Measurements from ENCODE around the gene RASGRP2.
A peak's percentile ranks its signal among the peaks of the same experiment; 100 is the strongest.

Gene RASGRP2

GRCh38 chr11:64755681-64756361 lies 11.9 kb upstream of the RASGRP2 start:
- no peak for DNase-seq

GRCh38 chr11:64754919-64755662 lies 11.1 kb upstream of the RASGRP2 start:
- no peak for DNase-seq

GRCh38 chr11:64754124-64754918 lies 10.4 kb upstream of the RASGRP2 start:
- DNase-seq, result no peak

GRCh38 chr11:64753380-64754123 lies 9.6 kb upstream of the RASGRP2 start:
- no peak for DNase-seq

DNA sequence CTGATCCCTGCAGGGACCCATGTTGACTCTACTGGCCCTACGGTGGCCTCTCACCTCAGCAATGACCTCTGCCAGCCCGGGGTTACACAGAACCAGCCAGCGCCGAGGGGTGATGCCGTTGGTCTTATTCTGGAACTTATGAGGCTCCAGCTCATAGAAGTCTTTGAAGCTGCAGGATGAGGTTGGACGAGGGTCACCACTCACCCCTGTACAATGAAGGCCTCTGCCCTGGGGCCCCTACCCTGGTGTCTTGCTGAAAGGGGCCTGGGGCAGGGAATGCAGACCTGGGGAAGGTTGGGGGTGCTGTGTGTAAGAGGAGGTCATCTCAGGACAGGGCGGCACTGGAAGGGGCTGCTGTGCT lies 9.1 kb upstream of the RASGRP2 start:
- DNase-seq, result no peak

- DNase-seq, result no peak
Measured at GRCh38 chr11:64752175-64752970, 8.4 kb upstream of the RASGRP2 start.

- DNase-seq, result no peak
Measured at GRCh38 chr11:64751580-64751979, 7.6 kb upstream of the RASGRP2 start.

- DNase-seq, result no peak
Measured at GRCh38 chr11:64751136-64751535, 7.2 kb upstream of the RASGRP2 start.

GRCh38 chr11:64750361-64751054 lies 6.6 kb upstream of the RASGRP2 start:
- DNase-seq, result no peak

DNA sequence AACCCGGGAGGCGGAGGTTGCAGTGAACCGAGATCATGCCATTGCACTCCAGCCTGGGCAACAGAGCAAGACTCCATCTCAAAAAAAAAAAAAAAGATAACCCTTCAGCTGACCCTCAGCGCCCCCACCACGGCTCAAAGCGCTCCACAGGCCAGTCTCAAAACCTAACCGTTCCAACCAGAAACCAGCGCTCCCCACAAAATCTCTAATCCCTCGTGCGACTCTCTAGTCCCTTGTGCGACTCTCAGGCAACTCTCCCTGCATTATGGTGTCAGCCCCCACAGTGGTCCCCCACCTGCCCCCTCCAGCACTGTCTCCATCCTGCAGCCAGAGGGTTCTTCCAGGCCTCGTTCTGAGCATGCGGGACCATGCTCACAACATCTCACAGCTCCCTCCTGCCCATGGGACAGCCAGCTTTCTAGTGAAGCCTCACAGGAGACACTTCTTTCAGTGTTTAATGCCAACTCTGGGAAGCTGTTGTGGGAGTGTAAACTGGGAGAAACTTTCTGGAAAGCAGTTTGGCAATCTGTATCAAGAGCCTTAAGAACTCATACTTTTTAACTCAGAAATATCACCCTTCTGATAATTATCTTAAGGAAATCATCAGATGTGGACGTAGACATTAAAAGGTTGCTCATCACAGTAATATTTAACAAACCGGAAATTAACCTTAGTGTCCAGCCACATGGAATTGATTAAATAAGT lies 4.2 kb upstream of the RASGRP2 start:
- no peak for DNase-seq

DNA sequence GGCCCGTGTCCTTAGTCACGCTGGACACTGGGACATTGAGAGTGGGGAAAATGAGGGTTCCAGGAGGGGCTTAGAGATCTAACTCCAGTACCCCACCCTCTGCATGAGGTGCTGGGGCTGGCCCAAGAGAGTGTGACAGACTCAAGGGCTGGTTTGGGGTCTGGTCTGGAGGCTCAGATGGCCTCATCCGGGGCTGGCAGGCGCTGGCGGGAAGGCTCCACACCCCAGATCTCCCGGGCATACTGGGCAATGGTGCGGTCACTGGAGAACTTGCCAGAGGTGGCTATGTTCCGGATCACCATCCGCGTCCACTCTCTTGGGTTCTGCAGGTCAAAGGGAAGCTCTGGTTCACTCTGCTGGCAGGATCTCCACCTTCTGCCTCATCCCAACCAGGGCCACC lies 2.5 kb upstream of the RASGRP2 start:
- no peak for DNase-seq

DNA sequence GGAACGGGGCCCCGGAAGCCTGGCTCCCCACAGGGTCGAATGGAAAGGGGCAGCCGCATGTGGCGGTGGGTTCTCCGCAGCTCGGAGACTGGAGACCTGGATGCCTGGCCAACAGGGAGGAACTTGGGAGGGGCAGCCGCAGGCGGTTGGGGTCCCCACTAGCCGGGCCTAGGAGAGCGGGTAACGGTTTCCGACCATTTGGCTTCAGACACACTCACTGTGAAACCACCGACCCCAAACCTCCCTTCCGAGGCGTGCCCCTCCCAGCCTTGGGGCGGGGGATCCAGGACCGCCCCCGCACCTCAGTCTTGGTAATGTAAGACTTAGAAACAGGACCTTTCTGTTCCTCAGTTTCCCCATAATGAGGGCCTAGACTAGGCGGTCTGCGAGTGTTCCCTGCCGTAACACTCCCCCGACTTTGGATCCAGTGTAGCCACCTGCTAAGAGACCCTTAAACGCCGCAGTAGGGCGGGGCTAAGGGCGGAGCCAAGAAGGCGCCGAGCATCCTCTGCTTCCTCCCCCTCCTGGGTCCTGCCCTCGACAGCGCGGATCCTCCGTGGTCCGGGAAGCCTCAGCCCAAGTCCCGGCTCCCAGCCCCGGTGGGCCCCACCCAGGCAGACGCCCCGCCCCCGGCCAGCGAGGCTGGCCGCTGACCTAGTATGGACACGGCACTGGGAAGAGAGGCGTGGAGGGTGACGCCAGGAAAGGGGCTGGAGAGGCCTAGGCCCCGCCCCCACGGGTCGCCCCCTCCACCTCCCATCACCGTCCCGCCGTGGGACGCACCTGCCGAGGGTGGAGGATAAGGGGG lies 1.8 kb upstream of the RASGRP2 start:
- DNase-seq, result peak; percentile 81

DNA sequence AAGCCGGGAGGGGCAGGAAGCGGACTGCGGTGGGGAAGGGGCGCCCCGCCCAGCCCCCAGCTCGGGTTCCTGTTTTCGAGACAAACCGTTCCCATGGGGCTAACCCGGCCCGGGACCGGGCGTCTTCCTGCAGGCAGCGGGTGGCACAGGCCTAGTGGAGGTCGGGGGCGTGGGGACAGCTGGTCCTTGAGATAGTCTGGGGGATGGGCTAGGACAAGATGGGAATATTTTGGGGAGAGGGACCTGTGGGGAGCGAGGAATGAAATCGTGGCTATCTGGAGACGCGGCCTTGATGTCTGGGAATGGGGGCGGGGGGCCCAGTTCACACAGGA lies 1.2 kb upstream of the RASGRP2 start:
- DNase-seq, result peak; percentile 93

- no peak for DNase-seq
Measured at GRCh38 chr11:64744544-64745188, 724 bp upstream of the RASGRP2 start.

GRCh38 chr11:64742889-64743590 lies 902 bp downstream of the RASGRP2 start:
- peak; percentile 69 for DNase-seq

- no peak for DNase-seq
Measured at GRCh38 chr11:64742087-64742888, 1.7 kb downstream of the RASGRP2 start.

DNA sequence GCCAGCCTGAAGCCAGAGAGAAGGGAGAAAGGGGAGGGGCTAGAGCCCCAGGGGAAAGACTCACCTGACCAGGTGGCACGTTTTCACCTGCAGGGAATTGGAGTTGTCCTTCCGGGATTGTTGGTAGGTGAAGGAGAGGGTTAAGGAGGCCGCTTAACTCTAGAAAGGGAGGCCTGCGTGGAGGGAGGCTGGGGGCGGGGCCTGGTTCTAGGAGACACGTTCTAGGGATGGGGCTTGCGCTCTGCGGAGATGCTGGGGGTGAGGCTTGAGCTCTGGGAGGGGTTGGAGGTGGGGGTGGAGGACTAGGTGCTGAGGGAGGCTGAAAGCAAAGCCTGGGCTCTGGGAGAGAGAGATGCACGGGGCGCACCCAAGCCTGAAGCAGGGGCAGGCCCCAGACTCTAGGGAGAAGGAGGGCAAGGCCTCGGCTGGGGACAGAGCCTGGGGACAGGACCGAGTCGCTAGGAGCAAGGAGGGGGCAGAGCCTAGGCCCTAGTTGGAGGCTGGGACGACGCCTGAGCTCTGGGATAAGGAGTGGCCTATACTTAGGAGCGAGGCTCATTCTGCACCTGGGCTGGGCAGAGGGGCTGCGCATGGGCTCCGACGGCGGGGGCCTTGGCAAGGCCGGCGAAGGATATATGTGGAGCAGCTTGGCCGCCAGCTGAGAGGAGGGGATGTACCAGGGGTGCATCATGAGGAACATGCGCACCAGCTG lies 2.4 kb downstream of the RASGRP2 start:
- no peak for DNase-seq

Measured in CD4-positive, alpha-beta T cell treated with Interferon gamma for 1 hour (primary cell).